Hepatocyte (in vitro differentiated cells): ENCODE results near the gene C9orf43.

ENCODE experiments used
- CTCF ChIP-seq: fragments of 200-600 bp; sonication (generic); IDR thresholded peaks from 2 replicates; pipeline ENCODE4 v1.5.1; 2016; ENCODE audit warnings: antibody characterized with exemption, mild to moderate bottlenecking; ENCODE audit not compliant: poor library complexity
- EZH2 ChIP-seq: fragments of 200-600 bp; sonication (generic); IDR thresholded peaks from 2 replicates; pipeline ENCODE4 v1.6.1; 2016; ENCODE audit warnings: antibody characterized with exemption, mild to moderate bottlenecking, borderline replicate concordance
- EZH2phosphoT487 ChIP-seq: fragments of 200-600 bp; sonication (generic); IDR thresholded peaks from one replicate; pipeline ENCODE4 v1.6.1; 2018; ENCODE audit warnings: antibody characterized with exemption, mild to moderate bottlenecking, low read depth, moderate library complexity; ENCODE audit not compliant: unreplicated experiment, severe bottlenecking

DNA sequence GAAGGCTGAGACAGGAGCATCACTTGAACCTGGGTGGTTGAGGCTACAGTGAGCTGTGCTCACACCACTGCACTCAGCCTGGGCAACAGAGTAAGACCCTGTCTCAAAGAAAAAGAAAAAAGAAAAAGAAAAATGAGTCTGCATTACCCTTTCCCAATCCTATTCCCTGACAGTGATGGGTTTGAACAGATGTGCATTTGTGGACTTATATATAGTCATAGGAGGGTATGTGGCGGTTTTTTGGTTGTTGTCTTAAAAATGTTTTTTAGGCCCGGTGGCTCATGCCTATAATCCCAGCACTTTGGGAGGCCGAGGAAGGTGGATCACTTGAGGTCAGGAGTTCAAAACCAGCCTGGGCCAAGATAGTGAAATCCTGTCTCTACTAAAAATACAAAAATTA, 47.2 kb upstream of the C9orf43 start:
- TF ChIP-seq CTCF: no peak
- TF ChIP-seq EZH2: no peak
- TF ChIP-seq EZH2phosphoT487: no peak
